Central memory CD4-positive, alpha-beta T cell (primary cell): ENCODE results near the gene INPP5B.
A peak's percentile ranks its signal among the peaks of the same experiment; 100 is the strongest.

Source experiments
- DNase-seq: peaks from one replicate; pipeline ENCODE4 v3.0.0; 2022

Gene INPP5B

DNA sequence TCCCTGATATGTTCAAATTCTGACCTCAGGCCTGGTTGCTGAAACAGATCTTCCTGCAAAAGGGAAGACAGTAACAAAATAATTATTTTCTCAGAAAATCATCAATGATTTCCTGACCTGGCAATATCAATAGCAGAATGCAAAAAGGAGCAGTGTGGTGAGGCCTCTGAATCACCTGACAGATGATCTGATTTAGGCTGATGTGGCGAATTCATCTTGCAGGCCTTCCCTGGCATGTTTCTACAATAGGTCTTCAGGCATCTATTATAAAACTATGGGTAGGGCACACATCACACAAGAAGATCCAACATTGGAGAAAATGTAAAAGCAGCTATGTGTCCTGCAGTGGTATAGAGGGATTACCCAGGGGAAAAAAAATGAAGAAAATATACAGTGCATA, 80.4 kb downstream of the INPP5B start:
- DNase-seq, result no peak

DNA sequence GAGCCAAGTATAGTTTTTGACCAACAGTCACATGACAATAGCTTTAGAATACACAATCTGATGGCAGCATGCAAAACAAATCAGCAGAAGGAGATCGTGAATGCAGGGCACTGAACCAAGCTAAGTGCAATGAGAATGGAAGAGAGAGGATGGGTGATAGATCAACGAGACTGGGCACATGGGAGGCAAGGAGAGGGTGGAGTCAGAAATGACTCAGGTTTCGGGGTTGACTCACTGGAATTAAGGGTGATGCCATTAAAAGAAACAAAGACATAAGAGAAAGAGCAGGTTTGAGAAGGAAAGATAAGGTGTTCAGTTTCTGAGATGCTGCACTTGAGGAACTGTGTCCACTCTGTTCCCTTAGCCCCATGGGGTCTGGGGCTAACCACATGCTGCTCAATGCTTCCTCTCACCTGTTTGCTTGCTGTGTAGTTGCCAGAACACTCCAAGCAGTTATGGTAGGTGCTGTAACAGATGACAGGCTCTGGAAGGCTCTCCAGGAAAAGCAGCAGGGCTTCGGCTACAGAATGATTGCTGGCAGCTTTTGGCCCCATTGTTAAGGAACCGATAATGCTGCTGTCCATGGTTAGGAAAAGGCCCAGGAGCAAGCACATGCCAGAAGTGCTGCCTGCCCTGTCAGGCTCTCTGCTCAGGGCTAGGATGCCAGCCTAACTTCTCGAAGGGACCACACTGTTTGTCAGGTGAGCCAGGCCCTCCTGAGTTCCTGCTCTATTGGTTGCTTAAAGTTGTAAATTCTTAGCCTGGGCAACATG, 81.3 kb downstream of the INPP5B start:
- no peak for DNase-seq

GRCh38 chr1:37862330-37862729, 84.5 kb downstream of the INPP5B start:
- DNase-seq, result no peak

DNA sequence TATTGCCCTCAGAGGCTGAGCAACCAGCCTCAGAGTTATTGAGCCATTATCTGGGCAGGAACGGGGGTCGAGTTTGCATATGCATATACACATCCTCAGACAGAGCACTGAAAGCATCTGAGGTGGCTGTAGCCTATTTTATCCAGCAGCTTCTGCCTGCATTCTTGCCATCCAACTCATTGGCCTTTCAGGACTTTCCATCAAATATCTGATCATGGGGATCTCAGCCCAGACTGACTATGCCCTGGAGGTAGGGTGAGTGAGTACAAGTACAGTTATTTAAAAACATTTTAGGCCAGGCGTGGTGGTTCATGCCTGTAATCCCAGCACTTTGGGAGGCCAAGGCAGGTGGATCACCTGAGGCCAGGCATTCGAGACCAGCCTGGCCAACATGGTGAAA, 85.7 kb downstream of the INPP5B start:
- DNase-seq, result no peak

- DNase-seq, result no peak
Observed at GRCh38 chr1:37860346-37860666, 86.5 kb downstream of the INPP5B start.

DNA sequence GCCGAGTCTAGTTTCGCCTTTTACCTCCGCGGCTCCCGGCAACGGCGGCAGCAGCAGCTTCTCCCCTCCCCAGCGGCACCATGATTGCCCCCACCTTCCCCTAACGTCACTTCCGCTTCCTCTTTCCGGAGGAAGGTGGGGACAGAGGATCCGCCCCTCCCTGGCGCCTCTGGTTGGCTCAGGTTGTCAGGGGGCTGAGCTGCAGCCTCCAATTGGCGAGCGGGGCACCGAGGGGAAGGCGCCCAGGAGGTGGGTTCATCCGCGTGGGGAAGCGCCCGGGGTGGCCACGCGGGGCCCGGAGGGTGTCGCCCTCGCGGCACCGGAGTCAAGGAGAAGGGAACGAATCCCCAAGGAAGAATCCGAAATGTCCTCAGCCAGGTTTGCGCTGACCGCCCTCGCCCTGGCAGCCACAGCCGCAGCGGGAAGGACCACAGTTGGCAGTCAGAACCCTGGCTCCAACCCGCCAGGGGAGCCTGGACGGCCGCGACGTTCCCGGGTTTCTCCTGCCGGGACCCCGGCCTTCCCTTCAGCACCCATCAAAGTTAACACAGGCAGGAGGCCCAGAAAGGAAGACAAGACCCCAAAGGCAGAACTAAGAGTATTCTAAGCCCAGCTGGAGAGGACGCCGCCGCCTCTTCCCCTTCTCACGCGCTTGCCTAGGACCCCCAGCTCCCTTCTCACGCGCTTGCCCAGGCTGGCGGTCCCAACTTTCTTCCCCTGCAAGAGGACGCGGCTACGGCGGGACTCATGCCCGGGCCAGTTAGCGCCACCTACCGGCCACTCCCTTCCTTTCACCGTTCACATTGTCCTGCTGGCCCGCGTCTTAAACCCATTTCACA, 87.1 kb downstream of the INPP5B start, which contains the start of gene MTF1:
TSS of gene MTF1 (minus strand) at position 86 of the 839 bp plus-strand sequence. CDS start 1,934 bp downstream, outside the sequence.
- peak; percentile 97 for DNase-seq

- DNase-seq, result no peak
Observed at GRCh38 chr1:37858931-37859506, 87.8 kb downstream of the INPP5B start.

- no peak for DNase-seq
Observed at GRCh38 chr1:37854406-37854805, 92.4 kb downstream of the INPP5B start.

- DNase-seq, result no peak
Observed at GRCh38 chr1:37853157-37853556, 93.7 kb downstream of the INPP5B start.

DNA sequence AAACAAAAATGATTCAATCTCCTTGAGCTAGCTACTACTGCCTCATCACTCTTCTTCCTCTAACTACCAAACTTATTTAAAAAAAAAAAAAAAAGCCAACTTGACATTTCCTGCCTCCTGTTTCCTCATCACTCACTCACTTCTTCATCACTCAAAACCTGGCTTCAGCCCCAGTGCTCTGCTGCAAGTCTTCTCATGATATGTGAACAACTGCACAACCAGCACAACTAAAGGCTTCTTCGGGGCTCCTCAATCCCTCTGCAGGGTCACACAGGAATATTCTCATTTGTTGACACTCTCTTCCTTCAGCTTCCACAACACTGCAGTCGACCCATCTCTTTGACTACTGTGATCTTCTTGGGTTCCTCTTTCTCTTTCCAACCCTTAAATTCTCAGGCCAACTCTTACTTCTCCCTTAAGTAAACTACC, 95.1 kb downstream of the INPP5B start:
- no peak for DNase-seq

- no peak for DNase-seq
Observed at GRCh38 chr1:37851262-37851661, 95.6 kb downstream of the INPP5B start.

GRCh38 chr1:37850352-37850955, 96.4 kb downstream of the INPP5B start:
- no peak for DNase-seq

- no peak for DNase-seq
Observed at GRCh38 chr1:37849480-37849879, 97.4 kb downstream of the INPP5B start.

DNA sequence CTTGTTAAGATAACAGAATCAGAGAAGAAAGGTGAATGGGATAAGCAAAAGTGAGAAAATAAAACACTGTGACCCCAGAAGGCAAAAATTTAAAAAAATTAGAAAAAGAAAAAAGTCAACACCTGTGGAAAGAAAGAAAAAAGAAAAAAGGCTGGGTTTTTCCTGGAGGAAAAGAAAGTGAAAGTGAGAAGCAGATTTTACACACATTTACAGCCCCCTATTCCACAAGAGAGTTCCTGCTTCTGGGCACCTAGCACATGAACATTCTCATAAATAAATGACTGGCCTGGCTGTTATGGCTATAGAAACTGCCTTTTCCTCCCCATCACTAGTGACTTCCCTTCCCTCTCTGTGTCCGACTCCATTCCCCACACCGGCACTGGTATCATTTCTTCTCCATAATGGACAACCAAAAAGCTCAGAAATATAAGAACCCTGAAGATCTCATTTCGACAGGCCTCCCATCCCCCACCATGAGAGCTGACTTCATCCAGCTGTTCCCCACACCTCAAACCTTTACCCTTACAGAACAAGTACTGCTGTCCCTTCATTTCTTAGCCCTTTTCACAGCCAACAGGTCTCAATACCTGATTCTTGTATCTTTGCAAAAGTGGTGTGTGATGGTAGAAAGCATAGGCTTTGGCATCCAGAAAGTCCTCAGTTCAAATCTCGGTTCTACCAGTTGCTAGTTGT, 100.1 kb downstream of the INPP5B start:
- no peak for DNase-seq

GRCh38 chr1:37845786-37846185, 101.1 kb downstream of the INPP5B start:
- DNase-seq, result no peak

- DNase-seq, result no peak
Observed at GRCh38 chr1:37845049-37845646, 101.7 kb downstream of the INPP5B start.

- DNase-seq, result no peak
Observed at GRCh38 chr1:37844536-37844935, 102.3 kb downstream of the INPP5B start.

- DNase-seq, result no peak
Observed at GRCh38 chr1:37841652-37842051, 105.2 kb downstream of the INPP5B start.

GRCh38 chr1:37840711-37841110, 106.1 kb downstream of the INPP5B start:
- no peak for DNase-seq

- no peak for DNase-seq
Observed at GRCh38 chr1:37839676-37840075, 107.2 kb downstream of the INPP5B start.

GRCh38 chr1:37836788-37837187, 110.1 kb downstream of the INPP5B start:
- DNase-seq, result no peak

DNA sequence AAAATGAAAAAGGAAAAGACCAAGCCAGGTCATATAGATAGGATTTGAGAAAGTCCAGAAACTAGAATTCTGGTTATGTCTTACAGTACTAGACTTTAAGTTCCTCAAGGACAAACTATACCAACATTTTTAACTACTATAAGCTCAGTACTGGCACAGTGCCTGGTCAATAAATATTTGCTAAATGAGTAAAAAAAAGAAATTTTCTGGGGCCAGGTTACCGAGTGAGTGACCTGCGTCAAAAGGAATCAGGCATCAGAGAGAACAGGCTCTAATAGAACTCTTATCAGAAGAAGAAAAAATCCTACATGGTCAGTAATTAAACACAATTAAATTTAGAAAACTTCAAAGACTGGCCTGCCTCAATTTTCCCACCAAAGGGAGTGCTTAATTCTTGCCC, 115.0 kb downstream of the INPP5B start:
- DNase-seq, result no peak
